ENCODE results near the gene TNNC2.
"Not testable (repeated sequence)": the region's sequence is repeated elsewhere in the genome, so short reads cannot be mapped to it uniquely, and the experiment has no call there.

TNNC2 gene

DNA sequence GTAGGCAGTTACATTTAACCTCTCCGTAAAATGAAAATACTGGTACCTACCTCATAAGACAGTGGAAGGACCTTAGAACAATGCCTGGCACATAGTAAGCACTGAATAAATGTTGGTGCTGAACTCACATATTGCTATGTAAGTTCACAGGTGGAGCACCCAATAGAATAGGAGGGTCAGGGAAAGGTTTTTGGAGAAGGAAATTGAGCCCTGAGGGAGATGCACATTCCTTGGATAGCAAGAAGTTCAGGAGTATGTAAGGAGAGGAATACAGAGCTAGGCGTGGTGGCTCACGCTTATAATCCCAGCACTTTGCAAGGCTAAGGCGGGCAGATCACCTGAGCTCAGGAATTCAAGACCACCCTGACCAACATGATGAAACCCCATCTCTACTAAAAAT lies 7.6 kb downstream of the TNNC2 start:
- DNase-seq (no peak), ATAC-seq (no peak)

- ATAC-seq, result no peak
- no peak for DNase-seq
Measured at GRCh38 chr20:45818239-45818638, 8.9 kb downstream of the TNNC2 start.

GRCh38 chr20:45817376-45818194 lies 9.5 kb downstream of the TNNC2 start:
- ATAC-seq (no peak), DNase-seq (no peak)

DNA sequence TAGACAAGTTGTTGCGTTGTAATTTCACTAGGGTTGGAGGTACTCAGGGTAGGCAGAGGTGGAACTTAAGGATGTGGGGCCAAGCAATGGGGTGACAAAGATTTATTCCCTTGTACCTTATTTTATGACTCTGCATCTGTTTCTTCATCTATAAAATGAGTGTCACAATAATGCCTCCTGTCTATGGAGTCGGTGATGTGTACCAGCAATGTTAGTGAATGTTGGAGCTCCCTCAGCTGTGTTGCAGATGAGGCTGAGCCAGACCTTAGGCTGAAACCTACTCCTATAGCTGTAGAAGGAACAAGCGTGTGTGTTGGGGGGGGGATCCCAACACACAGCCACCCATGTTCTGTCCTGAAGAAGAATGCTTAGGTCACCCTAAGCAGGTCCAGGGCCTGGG lies 10.2 kb downstream of the TNNC2 start:
- no peak for DNase-seq
- ATAC-seq, result no peak

- no peak for DNase-seq
- no peak for ATAC-seq
Measured at GRCh38 chr20:45814314-45814713, 12.8 kb downstream of the TNNC2 start.

- ATAC-seq (no peak), DNase-seq (no peak)
Measured at GRCh38 chr20:45813489-45813888, 13.6 kb downstream of the TNNC2 start.

- DNase-seq, result no peak
- ATAC-seq, result no peak
Measured at GRCh38 chr20:45813006-45813340, 14.1 kb downstream of the TNNC2 start.

- DNase-seq, result peak; percentile 94
- ATAC-seq, result peak; percentile 100
Measured at GRCh38 chr20:45812157-45813005, 14.7 kb downstream of the TNNC2 start, which contains the start of gene UBE2C. Gene UBE2C (plus strand): TSS chr20:45812644. CDS start chr20:45812696, 52 bp downstream.

DNA sequence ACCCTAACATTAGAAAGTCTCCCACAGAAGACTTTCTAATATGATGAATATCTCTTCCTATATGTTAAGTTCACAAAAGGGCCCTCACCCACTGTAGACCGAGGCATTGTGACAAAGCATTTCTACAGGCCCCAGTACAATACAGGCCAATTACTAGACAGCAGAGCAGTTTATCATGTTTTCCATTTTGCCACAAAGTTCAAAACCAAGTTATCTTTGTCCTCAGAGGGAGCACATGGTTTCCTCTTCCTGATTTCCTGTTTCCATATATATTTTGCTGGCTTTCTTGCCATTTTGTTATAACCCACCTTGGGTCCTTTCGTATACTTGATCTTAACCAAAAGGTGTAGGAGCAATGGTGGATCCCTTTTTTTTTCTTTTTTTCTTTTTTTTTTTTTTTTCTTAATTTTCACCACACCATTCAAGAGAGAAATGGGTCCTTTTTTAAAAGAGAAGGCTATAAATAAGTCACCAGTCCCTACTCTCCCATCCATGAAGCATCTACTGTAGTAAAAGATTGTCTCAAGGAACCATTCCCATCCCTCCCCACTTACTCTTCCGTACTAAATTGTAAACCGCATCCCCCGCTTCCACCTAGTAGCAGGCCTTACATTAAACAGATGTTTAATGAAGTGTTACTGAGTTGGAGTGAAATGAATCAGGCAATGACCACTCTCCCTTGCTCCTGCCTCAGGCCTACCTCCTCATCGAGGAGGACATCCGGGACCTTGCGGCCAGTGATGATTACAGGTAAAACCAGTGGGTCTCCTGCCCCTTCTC lies 16.7 kb downstream of the TNNC2 start:
- DNase-seq (no peak), ATAC-seq (no peak)

DNA sequence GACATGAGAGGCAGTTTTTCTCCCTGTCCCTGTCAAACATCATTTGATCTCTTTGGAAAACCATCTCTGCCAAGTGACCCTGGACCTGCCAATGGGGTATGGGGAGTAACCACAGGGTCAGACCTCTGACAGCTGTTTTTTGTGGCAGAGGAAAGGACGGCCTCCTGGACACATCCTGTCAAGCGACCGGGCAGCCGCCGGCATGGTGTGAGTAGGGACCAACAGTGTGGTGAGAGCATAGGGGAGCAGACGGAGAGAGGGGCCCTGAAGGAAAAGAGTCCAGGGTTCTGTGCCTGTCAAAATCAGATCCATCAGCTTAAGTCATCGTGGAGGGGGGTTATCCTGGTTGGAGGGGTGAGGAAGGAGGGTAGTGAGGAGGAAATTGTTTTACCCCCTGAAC lies 25.3 kb downstream of the TNNC2 start:
- DNase-seq (no peak), ATAC-seq (no peak)

DNA sequence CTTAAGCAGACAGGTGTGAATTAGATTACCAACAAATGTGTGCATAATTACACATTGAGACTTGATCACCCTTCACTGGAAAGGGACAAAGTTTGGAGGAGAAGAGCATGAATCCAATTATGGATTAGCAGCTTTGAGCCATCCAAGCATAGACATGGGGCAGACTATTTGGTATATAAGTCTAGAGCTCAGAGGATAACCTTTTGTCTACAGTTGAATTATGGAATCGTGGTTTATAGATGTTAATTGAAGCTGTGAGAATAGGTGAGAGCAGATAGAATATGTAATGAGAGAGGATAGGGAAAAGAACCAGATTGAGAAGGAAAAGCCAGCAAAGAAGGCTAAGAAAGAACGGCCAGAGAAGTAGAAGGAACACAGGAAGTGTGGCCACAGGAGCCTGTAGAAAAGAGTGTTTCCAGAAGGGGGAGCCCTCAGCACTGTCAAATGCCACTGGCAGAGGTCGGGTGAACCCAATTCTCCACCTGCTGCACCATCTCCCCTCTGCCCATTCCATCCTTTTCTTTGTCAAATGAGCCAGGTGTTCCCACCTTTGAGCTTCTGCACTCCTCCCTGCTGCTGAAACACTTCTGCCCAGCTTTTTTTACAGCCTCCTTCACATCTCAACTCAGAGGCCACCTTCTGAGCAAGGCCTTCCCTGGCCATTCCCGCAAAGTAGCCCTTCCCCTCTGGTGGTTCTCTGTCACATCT lies 28.0 kb downstream of the TNNC2 start:
- DNase-seq, result peak; percentile 70

GRCh38 chr20:45797955-45798354 lies 29.2 kb downstream of the TNNC2 start:
- DNase-seq, ATAC-seq: not testable (repeated sequence)

More for the DNA sequence above, 28.0 kb downstream of the TNNC2 start:
- ATAC-seq, result peak; percentile 92

DNA sequence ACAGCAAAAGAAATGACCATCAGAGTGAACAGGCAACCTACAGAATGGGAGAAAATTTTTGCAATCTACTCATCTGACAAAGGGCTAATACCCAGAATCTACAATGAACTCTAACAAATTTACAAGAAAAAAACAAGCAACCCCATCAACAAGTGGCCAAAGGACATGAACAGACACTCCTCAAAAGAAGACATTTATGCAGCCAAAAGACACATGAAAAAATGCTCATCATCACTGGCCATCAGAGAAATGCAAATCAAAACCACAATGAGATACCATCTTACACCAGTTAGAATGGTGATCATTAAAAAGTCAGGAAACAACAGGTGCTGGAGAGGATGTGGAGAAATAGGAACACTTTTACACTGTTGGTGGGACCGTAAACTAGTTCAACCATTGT lies 29.6 kb downstream of the TNNC2 start:
- not testable (repeated sequence) for ATAC-seq, DNase-seq

DNA sequence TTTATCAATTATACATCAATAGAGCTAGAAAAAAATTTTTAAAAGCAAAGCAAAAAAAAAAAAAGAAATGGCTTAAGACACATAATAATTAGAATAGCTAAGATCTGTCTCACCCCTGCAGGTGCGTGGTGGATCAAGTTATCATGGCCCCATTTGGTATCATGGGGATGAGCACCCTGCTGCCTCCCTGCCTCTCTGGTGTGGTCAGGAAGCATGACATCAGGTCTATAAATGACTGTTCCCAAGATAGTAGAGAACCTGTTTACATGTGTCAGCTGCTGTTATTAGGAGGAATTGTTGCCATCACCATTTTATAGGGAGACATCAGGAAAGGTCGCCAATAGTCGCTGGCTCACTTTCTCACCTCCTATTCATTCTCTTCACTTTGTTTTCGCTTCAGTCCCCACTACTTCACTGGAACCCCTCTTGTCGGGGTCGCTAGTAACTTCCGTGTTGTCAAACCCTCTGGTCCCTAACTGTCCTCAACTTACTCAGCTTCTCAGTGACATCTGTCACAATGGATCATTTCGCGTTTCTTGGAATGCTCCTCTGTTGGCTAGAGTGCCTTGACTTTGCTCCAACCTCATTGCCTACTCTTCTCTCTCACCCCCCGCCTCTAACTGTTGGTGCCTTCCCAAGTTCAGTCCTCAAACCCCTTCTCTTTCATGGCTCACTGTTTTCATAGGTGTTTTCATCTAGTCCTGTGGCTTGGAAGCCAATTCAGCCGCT lies 30.6 kb downstream of the TNNC2 start:
- DNase-seq (no peak), ATAC-seq (no peak)

- ATAC-seq, result no peak
- DNase-seq, result peak; percentile 17
Measured at GRCh38 chr20:45792317-45793118, 34.6 kb downstream of the TNNC2 start.

GRCh38 chr20:45788351-45788750 lies 38.8 kb downstream of the TNNC2 start:
- ATAC-seq (no peak), DNase-seq (no peak)

- no peak for ATAC-seq
- no peak for DNase-seq
Measured at GRCh38 chr20:45783656-45784294, 43.3 kb downstream of the TNNC2 start.

DNA sequence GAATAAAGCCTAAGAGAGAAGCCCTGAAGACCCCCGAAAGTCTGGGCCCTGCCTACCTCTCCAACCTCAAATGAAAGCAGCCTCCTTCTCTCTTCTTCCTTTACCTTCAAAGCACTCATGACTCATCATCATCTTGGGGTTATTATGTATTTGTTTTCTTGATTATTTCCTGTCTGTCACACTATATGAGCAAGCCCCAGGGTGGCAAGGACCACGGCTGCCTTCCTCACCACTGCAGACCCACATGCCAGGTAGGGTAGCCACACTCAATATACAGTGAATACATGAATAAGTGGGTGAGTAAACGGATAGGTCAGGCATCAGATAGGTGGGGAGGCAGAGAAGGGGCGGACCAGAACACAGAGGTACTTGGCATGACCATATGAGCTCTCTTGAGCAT lies 44.2 kb downstream of the TNNC2 start:
- ATAC-seq, result peak; percentile 53
- DNase-seq, result no peak

DNA sequence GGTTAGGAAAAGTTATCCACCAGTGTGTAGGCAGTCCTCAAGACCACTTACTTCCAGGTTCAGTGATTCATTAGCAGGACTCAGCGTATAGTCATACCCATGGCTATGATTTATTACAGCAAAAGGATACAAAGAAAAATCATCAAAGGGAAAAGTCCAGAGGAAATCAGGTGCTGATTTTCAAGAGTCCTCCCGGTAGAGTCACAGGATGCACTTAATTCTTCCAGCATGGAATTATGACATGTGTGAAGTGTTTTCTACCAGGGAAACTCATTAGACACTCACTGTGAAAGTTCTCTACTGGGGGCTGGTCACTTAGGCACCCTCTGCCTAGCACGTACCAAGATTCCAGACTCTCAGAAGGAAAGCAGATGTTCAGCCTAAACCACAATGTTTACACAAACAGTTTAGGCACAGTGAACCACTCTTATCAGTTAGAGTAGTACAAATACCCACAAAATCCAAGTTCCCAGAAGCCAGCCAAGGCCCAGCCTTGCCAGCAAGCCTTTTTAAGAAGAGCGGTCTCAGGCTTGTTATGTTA lies 45.7 kb downstream of the TNNC2 start:
- ATAC-seq (no peak), DNase-seq (no peak)
